Activated naive CD8-positive, alpha-beta T cell treated with anti-CD3 and anti-CD28 coated beads, Interleukin-2, amount 10 ng/mL, durations not matched to agents 7 days and 5 days (primary cell): ENCODE measurements around the gene PLD4. TPM values are rescaled to one million over a fixed set of nuclear protein-coding genes. Genes with fewer than 3 reads are reported as not detected.

Experiments
- ATAC-seq: fragments of 150-1000 bp; cut with Tn5 transposase; one replicate; pipeline ENCODE4 v1.10.0; 2021; ENCODE audit warnings: low read depth, moderate library complexity
- POLR2A ChIA-PET: fragments of 350-600 bp; sonication (Branson Sonifier 250); formaldehyde crosslinking; loops from one replicate; lab custom pipeline; 2021; ENCODE audit warnings: antibody characterized with exemption; lab: Charles Lee
- DNase-seq: peaks from one replicate; pipeline ENCODE4 v3.0.0; 2021
- H3K27ac Mint-ChIP-seq: one replicate; pipeline ENCODE4 v1.8.0; 2022; ENCODE audit warnings: mild to moderate bottlenecking, mixed read lengths
- H3K27me3 Mint-ChIP-seq: one replicate; pipeline ENCODE4 v1.8.0; 2022; ENCODE audit warnings: mild to moderate bottlenecking, moderate library complexity, mixed read lengths
- H3K36me3 Mint-ChIP-seq: one replicate; pipeline ENCODE4 v1.8.0; 2021; ENCODE audit warnings: mild to moderate bottlenecking, mixed read lengths
- H3K4me1 Mint-ChIP-seq: one replicate; pipeline ENCODE4 v1.8.0; 2021; ENCODE audit warnings: mixed read lengths
- H3K4me3 Mint-ChIP-seq: one replicate; pipeline ENCODE4 v1.8.0; 2022; ENCODE audit warnings: mild to moderate bottlenecking, moderate library complexity, mixed read lengths
- H3K9me3 Mint-ChIP-seq: one replicate; pipeline ENCODE4 v1.8.0; 2021; ENCODE audit warnings: mixed read lengths
- total RNA-seq, 2 experiments: library from RNA; stranded (reverse); gene quantifications; one replicate each; pipeline ENCODE4 v1.2.3, GENCODE V29; 2021

Gene PLD4
- total RNA-seq, 2 experiments from 2014 or later: 0.06 TPM; not detected in 1

- Mint-ChIP-seq H3K27ac (no peak overlapping the region), H3K36me3 (no peaks in the 10 kb centered on the region), H3K4me3 (no peak overlapping the region), H3K4me1 (peaks cover 6% of the 10 kb centered on the region), H3K27me3 (peaks cover 24% of the 10 kb centered on the region), H3K9me3 (no peaks in the 10 kb centered on the region)
- POLR2A ChIA-PET: interaction anchor here (1.3 kb wide), 1 partner anchor 39 kb away, joined by 4 read pairs; the partner anchor contains the start of gene CDCA4
- ATAC-seq: no peak
- DNase-seq: no peak
These were observed 57.2 kb downstream of the PLD4 start for GRCh38 chr14:104981699-104982541.

GRCh38 chr14:104982548-104983230 is 58.0 kb downstream of the PLD4 start:
- Mint-ChIP-seq H3K4me3 (no peak overlapping the region), H3K4me1 (peaks cover 6% of the 10 kb centered on the region), H3K36me3 (no peaks in the 10 kb centered on the region), H3K9me3 (no peaks in the 10 kb centered on the region), H3K27me3 (peaks cover 18% of the 10 kb centered on the region), H3K27ac (no peak overlapping the region)
- DNase-seq: no peak
- no peak for ATAC-seq
- POLR2A ChIA-PET: no interaction called here

Other genes starting within 250 kb of the PLD4 start
- gene INF2, start 235.3 kb upstream of the PLD4 start, total RNA-seq: 100 to 1,000 TPM; 107 to 110 TPM
- gene ADSS1, start 200.7 kb upstream of the PLD4 start, total RNA-seq: 1 to 10 TPM; 2.4 to 2.8 TPM
- gene SIVA1, start 171.7 kb upstream of the PLD4 start, total RNA-seq: 100 to 1,000 TPM; 110 to 126 TPM
- 100 to 1,000 TPM; 178 to 181 TPM for gene AKT1, start 129.1 kb upstream of the PLD4 start, total RNA-seq
- 1 to 10 TPM; 6.7 to 6.9 TPM for gene ZBTB42, start 123.8 kb upstream of the PLD4 start, total RNA-seq
- gene CEP170B, start 59.6 kb upstream of the PLD4 start, total RNA-seq: 1 to 10 TPM; 5.7 to 6.3 TPM
- gene AHNAK2, start 53.5 kb downstream of the PLD4 start, total RNA-seq: under 1 TPM; 0.06 TPM
- gene CLBA1, start 60.9 kb downstream of the PLD4 start, total RNA-seq: 1 to 10 TPM; 1.2 TPM
- 10 to 100 TPM; 51.7 to 53.3 TPM for gene CDCA4, start 96.2 kb downstream of the PLD4 start, total RNA-seq
- 10 to 100 TPM; 43.5 to 46.6 TPM for gene GPR132, start 140.6 kb downstream of the PLD4 start, total RNA-seq
- gene JAG2, start 243.9 kb downstream of the PLD4 start, total RNA-seq: 1 to 10 TPM; 1.8 to 3.2 TPM